ES-I3 (cell line): Measurements from ENCODE around the gene TARBP2.
"Not testable (repeated sequence)": the region's sequence is repeated elsewhere in the genome, so short reads cannot be mapped to it uniquely, and the experiment has no call there.

Experiments used
- H3K36me3 ChIP-seq: 2 replicates; pipeline ENCODE4 v1.6.1; 2013; ENCODE audit warnings: mild to moderate bottlenecking, low read length, control low read depth, moderate library complexity; ENCODE audit not compliant: insufficient read depth
- H3K4me1 ChIP-seq: 2 replicates; pipeline ENCODE4 v1.6.1; 2013; ENCODE audit warnings: mild to moderate bottlenecking, control low read depth, low read length; ENCODE audit not compliant: insufficient read depth
- H3K9ac ChIP-seq: 2 replicates; pipeline ENCODE4 v1.6.1; 2013; ENCODE audit warnings: low read depth, mild to moderate bottlenecking, low read length, moderate library complexity
- H3K9me3 ChIP-seq: 2 replicates; pipeline ENCODE4 v1.6.1; 2013; ENCODE audit warnings: mild to moderate bottlenecking, low read length, moderate library complexity; ENCODE audit not compliant: control insufficient read depth, insufficient read depth

TARBP2 gene

DNA sequence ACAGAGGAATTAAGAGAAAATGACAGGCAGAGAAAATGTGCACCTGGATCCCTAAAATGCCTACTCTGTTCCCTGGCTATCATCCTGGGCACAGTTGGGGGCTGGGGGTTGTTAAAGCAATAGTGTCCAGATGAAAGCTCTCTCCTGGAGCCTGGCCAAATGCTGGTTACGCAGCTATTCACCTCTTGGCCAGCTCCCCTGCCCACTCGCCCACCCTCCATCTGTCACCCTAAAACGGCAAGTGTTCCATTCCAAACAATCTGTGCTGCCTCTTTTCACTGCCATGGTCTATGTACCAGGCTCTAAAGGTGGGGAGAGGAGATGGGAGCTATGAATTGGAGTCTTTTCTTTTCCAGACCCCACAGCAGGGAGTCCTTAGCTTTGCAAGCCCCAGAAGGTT, 30.9 kb downstream of the TARBP2 start:
- Histone ChIP-seq H3K9ac (no peak overlapping the region), H3K36me3 (peaks cover 17% of the 10 kb centered on the region), H3K4me1 (no peaks in the 10 kb centered on the region), H3K9me3 (no peaks in the 10 kb centered on the region)

DNA sequence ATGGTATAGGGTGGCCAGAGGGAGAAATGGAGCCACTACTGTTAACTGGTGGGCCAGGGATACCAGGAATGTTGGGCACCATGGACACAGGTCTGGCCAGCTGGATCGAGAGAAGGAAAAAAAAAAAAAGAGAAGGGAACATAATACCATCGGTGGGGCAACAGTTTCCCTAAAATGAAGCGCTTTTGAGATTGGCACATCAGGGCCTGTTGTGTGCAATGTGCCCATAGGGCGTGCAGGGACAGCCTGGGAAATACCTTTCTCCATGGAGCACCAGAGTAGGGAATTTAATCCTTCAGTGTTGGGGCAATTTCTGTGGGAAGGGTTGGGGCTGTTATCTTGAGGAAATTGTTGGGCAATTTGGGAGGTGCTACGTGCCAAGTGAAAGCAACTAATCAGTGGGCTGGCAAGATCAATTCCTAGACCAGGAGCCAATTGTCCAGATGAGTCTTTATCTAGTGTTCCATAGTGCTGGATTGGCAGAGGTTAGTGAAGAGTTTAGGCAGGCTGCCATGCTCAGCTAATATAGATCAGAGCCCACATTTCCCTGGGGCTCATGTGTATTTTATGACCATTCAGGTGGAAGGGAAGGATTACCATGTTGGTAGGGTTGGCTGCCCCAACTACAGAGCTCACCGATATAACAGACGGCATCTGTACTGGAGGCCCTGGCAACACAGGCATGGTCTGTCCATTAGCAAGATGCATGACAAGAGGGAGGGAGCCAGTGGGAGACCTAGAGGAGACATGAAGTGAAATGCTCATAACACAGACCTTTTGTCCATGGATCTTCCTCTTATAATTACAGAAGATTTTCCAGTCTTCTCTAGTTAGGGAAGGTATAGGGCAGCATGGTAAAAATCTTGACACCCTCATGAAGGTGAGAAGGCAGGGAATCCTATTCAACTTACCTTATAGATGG, 31.7 kb downstream of the TARBP2 start:
- no peaks in the 10 kb centered on the region for H3K4me1 ChIP-seq
- H3K36me3 ChIP-seq, result peaks cover 17% of the 10 kb centered on the region
- no peaks in the 10 kb centered on the region for H3K9me3 ChIP-seq
- no peak overlapping the region for H3K9ac ChIP-seq

- H3K9me3 ChIP-seq, result no peaks in the 10 kb centered on the region
- no peak overlapping the region for H3K9ac ChIP-seq
- no peaks in the 10 kb centered on the region for H3K4me1 ChIP-seq
- H3K36me3 ChIP-seq, result peaks cover 17% of the 10 kb centered on the region
Measured at GRCh38 chr12:53533471-53533870, 32.4 kb downstream of the TARBP2 start.

GRCh38 chr12:53536962-53537361, 35.9 kb downstream of the TARBP2 start:
- no peaks in the 10 kb centered on the region for H3K4me1 ChIP-seq
- H3K36me3 ChIP-seq, result peaks cover 17% of the 10 kb centered on the region
- H3K9ac ChIP-seq, result no peak overlapping the region

GRCh38 chr12:53538209-53538689, 37.2 kb downstream of the TARBP2 start:
- H3K9ac ChIP-seq, result no peak overlapping the region
- no peaks in the 10 kb centered on the region for H3K4me1 ChIP-seq
- H3K9me3 ChIP-seq, result no peaks in the 10 kb centered on the region
- peaks cover 15% of the 10 kb centered on the region for H3K36me3 ChIP-seq

More at GRCh38 chr12:53536962-53537361, 35.9 kb downstream of the TARBP2 start:
- no peaks in the 10 kb centered on the region for H3K9me3 ChIP-seq

DNA sequence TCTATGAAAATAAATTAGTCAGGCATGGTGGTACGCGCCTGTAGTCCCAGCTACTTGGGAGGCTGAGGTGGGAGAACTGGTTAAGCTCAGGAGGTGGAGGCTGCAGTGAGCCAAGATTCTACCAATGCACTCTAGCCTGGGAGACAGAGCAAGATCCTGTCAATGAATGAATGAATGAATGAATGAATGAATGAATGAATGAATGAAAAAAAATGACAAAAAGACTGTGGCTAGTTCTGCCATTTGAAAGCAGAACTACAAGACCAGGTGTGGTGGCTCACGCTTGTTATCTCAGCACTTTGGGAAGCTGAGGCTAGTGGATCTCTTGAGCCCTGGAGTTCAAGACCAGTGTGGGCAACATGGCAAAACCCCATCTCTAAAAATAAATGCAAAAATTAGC, 38.4 kb downstream of the TARBP2 start:
- peaks cover 7% of the 10 kb centered on the region for H3K36me3 ChIP-seq
- peaks cover 7% of the 10 kb centered on the region; the same call in 1 of the 2 replicates for H3K4me1 ChIP-seq
- H3K9ac ChIP-seq, result no peak overlapping the region
- no peaks in the 10 kb centered on the region for H3K9me3 ChIP-seq

DNA sequence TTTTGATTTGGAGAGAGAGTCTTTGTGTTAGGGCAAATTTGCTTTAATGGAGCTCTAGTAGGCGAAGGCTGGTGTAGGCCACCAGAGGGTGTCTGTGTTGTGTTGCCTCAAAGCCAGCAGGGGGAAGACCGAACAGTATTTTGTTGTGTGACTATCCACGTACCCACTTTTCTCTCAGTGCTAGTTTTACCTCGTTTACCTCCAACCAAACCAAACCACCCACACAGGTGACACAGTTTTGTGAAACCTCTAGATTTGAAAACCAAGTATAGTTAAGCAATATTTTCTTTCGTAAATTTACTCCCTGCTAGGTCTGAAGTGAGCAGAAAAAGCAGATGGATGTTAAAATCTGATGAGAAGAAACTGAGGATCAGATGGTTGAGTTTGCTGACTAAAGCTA, 42.5 kb downstream of the TARBP2 start:
- H3K9ac ChIP-seq, result no peak overlapping the region
- no peaks in the 10 kb centered on the region for H3K9me3 ChIP-seq
- H3K4me1 ChIP-seq, result peaks cover 7% of the 10 kb centered on the region; the same call in 1 of the 2 replicates
- H3K36me3 ChIP-seq, result peaks cover 2% of the 10 kb centered on the region; the same call in 1 of the 2 replicates

DNA sequence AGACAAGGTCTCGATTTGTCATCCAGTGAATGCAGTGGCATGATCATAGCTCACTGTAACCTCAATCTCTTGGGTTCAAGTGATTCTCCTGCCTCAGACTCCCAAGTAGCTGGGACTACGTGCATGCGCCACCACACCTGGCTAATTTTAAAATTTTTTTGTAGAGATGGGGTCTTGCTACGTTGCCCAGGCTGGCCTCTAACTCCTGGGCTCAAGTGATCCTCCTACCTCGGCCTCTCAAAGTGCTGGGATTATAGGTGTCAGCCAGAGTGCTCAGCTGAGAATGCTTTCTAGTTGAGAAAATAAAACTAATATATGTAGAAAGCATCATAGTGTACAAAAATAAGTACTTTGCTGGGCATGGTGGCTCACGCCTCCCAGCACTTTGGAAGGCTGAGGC, 47.3 kb downstream of the TARBP2 start:
- not testable (repeated sequence) for H3K9me3 ChIP-seq, H3K4me1 ChIP-seq, H3K36me3 ChIP-seq, H3K9ac ChIP-seq

DNA sequence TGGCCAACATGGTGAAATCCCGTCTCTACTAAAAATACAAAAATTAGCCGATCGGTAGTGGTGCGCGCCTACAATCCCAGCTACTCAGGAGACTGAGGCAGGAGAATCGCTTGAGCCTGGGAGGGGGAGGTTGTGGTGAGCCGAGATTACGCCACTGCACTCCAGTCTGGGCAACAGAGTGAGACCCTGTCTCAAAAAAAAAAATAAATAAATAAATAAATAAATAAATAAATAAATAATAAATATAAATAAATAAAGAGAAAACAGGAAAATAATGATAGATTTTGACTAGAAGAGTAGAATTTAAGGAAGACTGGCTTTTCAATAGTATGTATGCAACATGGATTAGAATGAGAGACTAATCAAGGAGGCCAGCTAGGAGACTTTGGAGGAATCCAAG, 49.0 kb downstream of the TARBP2 start:
- not testable (repeated sequence) for H3K9me3 ChIP-seq, H3K36me3 ChIP-seq, H3K4me1 ChIP-seq, H3K9ac ChIP-seq

GRCh38 chr12:53550595-53550994, 49.5 kb downstream of the TARBP2 start:
- no peaks in the 10 kb centered on the region for H3K9me3 ChIP-seq
- H3K9ac ChIP-seq, result no peak overlapping the region
- H3K4me1 ChIP-seq, result no peaks in the 10 kb centered on the region
- no peaks in the 10 kb centered on the region; the same call in 1 of the 2 replicates for H3K36me3 ChIP-seq

- Histone ChIP-seq H3K9me3 (no peaks in the 10 kb centered on the region), H3K36me3 (no peaks in the 10 kb centered on the region; the same call in 1 of the 2 replicates), H3K9ac (no peak overlapping the region), H3K4me1 (no peaks in the 10 kb centered on the region)
Measured at GRCh38 chr12:53551889-53552291, 50.8 kb downstream of the TARBP2 start.

DNA sequence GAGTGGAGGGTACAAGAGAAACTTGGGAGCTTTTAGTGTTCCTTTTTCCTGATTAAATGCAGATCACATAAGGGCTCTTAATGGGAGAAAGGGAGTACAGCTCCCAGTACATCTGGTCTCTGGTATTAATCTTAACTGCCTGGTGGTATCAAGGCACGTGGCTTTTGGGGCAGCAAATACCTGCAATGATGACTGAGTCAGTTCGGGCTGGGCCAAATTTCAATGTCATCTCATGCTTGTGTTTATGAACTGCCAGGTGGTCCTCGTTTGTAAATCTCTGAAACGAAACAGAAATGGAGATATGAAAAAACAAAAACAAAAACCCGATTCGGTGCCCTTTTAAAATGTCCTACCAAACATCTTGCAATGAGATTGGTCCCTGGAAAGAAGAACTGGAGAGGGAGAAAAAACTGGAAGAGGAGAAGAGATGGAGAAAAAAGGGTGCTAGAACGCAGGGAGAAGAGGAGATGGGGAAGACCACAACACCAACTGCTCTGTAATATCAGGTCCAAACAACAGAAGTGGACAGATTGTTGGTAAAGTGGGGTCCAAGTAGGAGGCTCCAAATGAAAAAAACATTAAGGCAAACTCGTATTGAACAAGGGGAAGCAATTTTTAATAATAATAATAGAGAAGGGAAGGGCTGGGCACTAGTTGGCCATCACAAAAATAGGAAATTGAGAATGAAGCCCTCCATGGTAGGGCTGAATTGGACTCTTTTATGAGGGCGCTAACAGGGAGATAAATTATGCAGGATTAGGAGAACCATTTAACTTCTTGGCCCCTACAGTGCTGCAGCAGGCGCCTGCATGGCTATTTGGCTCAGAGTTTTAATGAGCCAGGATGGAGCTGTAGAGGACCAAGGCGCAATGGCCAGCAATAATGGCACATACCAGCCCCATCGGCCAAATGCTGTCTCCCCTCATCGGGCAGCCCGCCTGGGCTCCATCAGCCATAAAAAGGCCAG, 51.6 kb downstream of the TARBP2 start:
- Histone ChIP-seq H3K36me3 (no peaks in the 10 kb centered on the region; the same call in 1 of the 2 replicates), H3K9me3 (no peaks in the 10 kb centered on the region), H3K4me1 (no peaks in the 10 kb centered on the region), H3K9ac (no peak overlapping the region)
